Measurements from ENCODE around the gene MMAB. TPM values are rescaled to one million over a fixed set of nuclear protein-coding genes. Genes with fewer than 3 reads are reported as not detected.

The MMAB gene
- total and polyA plus RNA-seq, 2 donors (not counting 1 experiment from before 2014, with no cell fraction given): 36.8 to 56.1 TPM

DNA sequence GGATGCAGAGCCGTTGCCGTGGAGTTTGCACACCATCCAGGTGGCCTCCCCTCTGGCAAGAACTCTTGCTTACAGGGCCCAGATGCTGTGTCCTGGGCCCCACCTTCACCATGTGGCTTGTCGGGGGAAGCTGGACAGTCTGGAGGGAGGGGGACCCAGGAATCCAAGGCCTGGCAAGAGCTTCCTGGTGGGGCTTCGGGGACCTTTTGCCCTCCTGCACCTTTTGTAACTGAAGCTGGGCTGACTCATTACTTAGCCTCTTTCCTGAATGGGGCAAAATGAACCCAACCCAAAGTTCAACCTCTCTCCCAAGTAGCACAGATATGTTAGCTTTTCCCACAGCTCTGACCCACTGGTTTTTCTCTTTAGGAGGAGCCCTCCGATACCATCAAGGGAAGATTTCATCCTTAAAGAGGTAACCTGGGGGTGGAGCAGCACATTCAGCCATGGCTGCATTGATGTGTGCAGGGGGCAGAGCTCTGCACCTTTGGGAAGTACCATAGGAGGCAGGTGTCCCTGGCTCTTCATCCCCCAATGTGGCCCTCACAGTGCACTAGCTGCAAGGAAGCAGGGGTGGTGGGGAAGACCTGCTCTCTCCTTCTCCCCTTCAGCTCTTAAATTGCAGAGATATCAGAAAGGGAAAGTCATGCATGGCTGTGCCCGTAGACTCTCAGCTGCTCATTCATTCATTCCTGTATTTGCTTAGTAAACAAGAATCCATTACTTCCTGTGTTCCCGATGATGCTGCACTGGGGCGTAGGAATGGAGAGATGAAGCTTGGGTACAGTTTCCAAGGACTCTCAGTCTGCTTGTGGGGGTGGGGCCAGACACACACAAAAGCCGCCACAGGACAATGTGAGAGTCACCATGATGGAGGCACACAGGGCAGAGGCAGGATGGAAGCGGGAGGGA, 13.3 kb upstream of the MMAB start:
- Histone ChIP-seq H3K27ac (ENCODE audit: insufficient read depth, low read length) (no peak overlapping the region), H3K27me3 (ENCODE audit: control insufficient read depth, insufficient read depth, low read length) (no peaks in the 10 kb centered on the region), H3K36me3 (ENCODE audit: control insufficient read depth, insufficient read depth, low read length) (peaks cover 1% of the 10 kb centered on the region), H3K4me2 (ENCODE audit: extremely low read depth, insufficient read depth, low read length) (no peak overlapping the region), H3K79me2 (ENCODE audit: control insufficient read depth, insufficient read depth, low read length) (no peaks in the 10 kb centered on the region), H4K20me1 (ENCODE audit: control insufficient read depth, extremely low read depth, insufficient read depth, low read length) (no peaks in the 10 kb centered on the region), H2AFZ (ENCODE audit: low read length) (no peak overlapping the region), H3K9ac (ENCODE audit: insufficient read depth, low read length) (no peak overlapping the region), H3K9me3 (ENCODE audit: control insufficient read depth, insufficient read depth, low read depth, low read length) (no peaks in the 10 kb centered on the region), H3K4me1 (ENCODE audit: control insufficient read depth, extremely low read depth, insufficient read depth, low read length) (no peaks in the 10 kb centered on the region), H3K4me3 (replicated peaks in 1 of 4; ENCODE audit: control extremely low read depth in 1 of 4, insufficient read depth in 1 of 4, low read depth in 3 of 4, low read length in 4 of 4) (no peak overlapping the region)
- DNase-seq (ENCODE audit: low read depth in 2 of 2): no peak
- no peak for TF ChIP-seq EZH2 (IDR thresholded peaks at IDR 0.05; ENCODE audit: low read length, missing control alignments)

DNA sequence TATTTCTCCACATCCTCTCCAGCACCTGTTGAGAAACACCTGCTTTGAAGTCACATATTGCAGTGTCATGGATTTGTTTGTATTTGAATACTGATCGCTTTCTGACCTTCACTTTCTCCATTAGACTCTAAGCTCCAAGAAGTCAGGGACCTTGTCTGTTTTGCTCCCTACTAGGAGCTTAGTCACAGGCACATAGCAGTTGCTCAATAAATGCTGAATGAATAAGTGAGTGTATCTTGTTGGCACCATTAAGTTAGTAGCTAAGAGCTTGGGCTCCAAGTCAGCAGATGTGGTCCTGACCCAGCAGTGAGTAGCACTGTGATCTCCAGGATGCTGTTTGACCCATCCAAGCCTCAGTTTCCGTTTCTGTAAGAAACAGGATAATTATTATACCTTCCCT, 10.4 kb upstream of the MMAB start:
- H3K27ac ChIP-seq (ENCODE audit: insufficient read depth, low read length): no peak overlapping the region
- TF ChIP-seq CTCF (conservative IDR thresholded peaks at IDR 0.05 in 1 of 2, IDR thresholded peaks at IDR 0.05 in 1 of 2; ENCODE audit: low read depth in 1 of 2, low read length in 2 of 2) (no peak), EZH2 (IDR thresholded peaks at IDR 0.05; ENCODE audit: low read length, missing control alignments) (no peak)
- no peak overlapping the region for H3K4me3 ChIP-seq (replicated peaks in 1 of 4; ENCODE audit: control extremely low read depth in 1 of 4, insufficient read depth in 1 of 4, low read depth in 3 of 4, low read length in 4 of 4)
- no peaks in the 10 kb centered on the region for H3K9me3 ChIP-seq (ENCODE audit: control insufficient read depth, insufficient read depth, low read depth, low read length)
- H3K9ac ChIP-seq (ENCODE audit: insufficient read depth, low read length): no peak overlapping the region
- no peak overlapping the region for H3K4me2 ChIP-seq (ENCODE audit: extremely low read depth, insufficient read depth, low read length)
- peaks cover 8% of the 10 kb centered on the region for H3K36me3 ChIP-seq (ENCODE audit: control insufficient read depth, insufficient read depth, low read length)
- H3K79me2 ChIP-seq (ENCODE audit: control insufficient read depth, insufficient read depth, low read length): no peaks in the 10 kb centered on the region
- no peaks in the 10 kb centered on the region for H4K20me1 ChIP-seq (ENCODE audit: control insufficient read depth, extremely low read depth, insufficient read depth, low read length)
- no peaks in the 10 kb centered on the region for H3K27me3 ChIP-seq (ENCODE audit: control insufficient read depth, insufficient read depth, low read length)
- no peak overlapping the region for H2AFZ ChIP-seq (ENCODE audit: low read length)
- no peak for DNase-seq (ENCODE audit: low read depth in 2 of 2)
- H3K4me1 ChIP-seq (ENCODE audit: control insufficient read depth, extremely low read depth, insufficient read depth, low read length): no peaks in the 10 kb centered on the region

DNA sequence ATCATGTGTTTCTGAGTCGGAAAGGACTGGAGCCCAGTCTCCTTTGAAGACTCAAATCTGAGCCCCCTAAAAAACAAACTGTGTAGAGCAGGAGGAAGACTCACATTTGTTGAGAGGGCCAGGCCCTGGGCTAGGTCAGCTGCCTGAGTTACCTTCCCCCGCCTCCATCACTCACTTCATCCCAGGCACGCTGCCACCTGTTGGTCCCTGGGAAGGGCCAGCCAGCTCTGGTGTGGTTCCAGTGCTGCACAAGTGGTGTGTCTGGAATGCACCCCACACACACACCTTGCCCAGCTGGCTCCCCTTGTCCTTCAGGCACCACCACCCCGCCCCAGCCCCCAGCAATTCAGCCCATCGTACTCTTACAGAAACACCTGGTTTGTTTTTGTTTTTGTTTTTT, 9.3 kb upstream of the MMAB start:
- Histone ChIP-seq H3K9ac (ENCODE audit: insufficient read depth, low read length) (no peak overlapping the region), H3K27me3 (ENCODE audit: control insufficient read depth, insufficient read depth, low read length) (no peaks in the 10 kb centered on the region), H4K20me1 (ENCODE audit: control insufficient read depth, extremely low read depth, insufficient read depth, low read length) (no peaks in the 10 kb centered on the region), H3K4me1 (ENCODE audit: control insufficient read depth, extremely low read depth, insufficient read depth, low read length) (no peaks in the 10 kb centered on the region), H3K4me3 (replicated peaks in 1 of 4; ENCODE audit: control extremely low read depth in 1 of 4, insufficient read depth in 1 of 4, low read depth in 3 of 4, low read length in 4 of 4) (no peak overlapping the region), H3K4me2 (ENCODE audit: extremely low read depth, insufficient read depth, low read length) (no peak overlapping the region), H2AFZ (ENCODE audit: low read length) (no peak overlapping the region), H3K36me3 (ENCODE audit: control insufficient read depth, insufficient read depth, low read length) (peaks cover 11% of the 10 kb centered on the region), H3K79me2 (ENCODE audit: control insufficient read depth, insufficient read depth, low read length) (no peaks in the 10 kb centered on the region), H3K9me3 (ENCODE audit: control insufficient read depth, insufficient read depth, low read depth, low read length) (no peaks in the 10 kb centered on the region), H3K27ac (ENCODE audit: insufficient read depth, low read length) (no peak overlapping the region)
- TF ChIP-seq EZH2 (IDR thresholded peaks at IDR 0.05; ENCODE audit: low read length, missing control alignments): no peak
- TF ChIP-seq CTCF (conservative IDR thresholded peaks at IDR 0.05 in 1 of 2, IDR thresholded peaks at IDR 0.05 in 1 of 2; ENCODE audit: low read depth in 1 of 2, low read length in 2 of 2): no peak
- no peak for DNase-seq (ENCODE audit: low read depth in 2 of 2)

Data from fibroblast of lung (primary cell).